KOPT-K1 (cell line): ENCODE results near the gene KIF16B.

Experiments used
- H3K27ac ChIP-seq: fragments of 200-600 bp; sonication (generic); 2 replicates; pipeline ENCODE4 v1.5.1; 2016; ENCODE audit warnings: antibody characterized with exemption, mild to moderate bottlenecking, low read depth, low read length; ENCODE audit not compliant: poor library complexity, severe bottlenecking
- H3K36me3 ChIP-seq: fragments of 200-600 bp; sonication (generic); 2 replicates; pipeline ENCODE4 v1.5.1; 2017; ENCODE audit warnings: antibody characterized with exemption, mild to moderate bottlenecking, low read length, moderate library complexity; ENCODE audit not compliant: insufficient read depth
- H3K9me3 ChIP-seq: fragments of 200-600 bp; sonication (generic); 2 replicates; pipeline ENCODE4 v1.5.1; 2017; ENCODE audit warnings: antibody characterized with exemption, low read length, mild to moderate bottlenecking; ENCODE audit not compliant: insufficient read depth, poor library complexity, severe bottlenecking

KIF16B gene

DNA sequence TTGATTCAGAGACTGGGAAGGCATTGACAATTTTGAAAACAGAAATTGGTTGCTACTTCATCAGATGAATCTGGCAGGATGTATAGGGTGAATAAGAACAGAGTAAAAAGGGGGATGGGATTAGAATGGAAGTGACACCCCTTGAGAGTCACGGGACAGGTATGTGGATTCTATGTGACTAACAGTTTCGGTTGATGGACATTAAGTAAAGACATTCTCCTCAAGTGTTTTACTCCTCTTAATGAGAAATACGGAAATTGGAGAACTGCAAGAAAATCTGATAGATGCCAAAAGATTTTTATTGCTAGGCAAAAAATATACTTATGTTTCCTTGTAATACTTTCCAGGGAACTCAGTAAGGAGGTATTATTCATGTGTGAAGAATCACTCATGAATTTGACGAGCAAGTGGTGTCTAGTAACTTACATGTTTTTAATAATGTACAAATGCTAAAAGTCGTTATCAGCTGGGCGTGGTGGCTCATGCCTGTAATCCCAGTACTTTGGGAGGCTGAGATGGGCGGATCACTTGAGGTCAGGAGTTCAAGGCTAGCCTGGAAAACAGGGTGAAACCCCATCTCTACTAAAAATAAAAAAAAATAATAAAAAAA, 135.8 kb downstream of the KIF16B start:
- Histone ChIP-seq H3K27ac (no peak overlapping the region), H3K9me3 (peaks cover 8% of the 10 kb centered on the region), H3K36me3 (no peaks in the 10 kb centered on the region)

DNA sequence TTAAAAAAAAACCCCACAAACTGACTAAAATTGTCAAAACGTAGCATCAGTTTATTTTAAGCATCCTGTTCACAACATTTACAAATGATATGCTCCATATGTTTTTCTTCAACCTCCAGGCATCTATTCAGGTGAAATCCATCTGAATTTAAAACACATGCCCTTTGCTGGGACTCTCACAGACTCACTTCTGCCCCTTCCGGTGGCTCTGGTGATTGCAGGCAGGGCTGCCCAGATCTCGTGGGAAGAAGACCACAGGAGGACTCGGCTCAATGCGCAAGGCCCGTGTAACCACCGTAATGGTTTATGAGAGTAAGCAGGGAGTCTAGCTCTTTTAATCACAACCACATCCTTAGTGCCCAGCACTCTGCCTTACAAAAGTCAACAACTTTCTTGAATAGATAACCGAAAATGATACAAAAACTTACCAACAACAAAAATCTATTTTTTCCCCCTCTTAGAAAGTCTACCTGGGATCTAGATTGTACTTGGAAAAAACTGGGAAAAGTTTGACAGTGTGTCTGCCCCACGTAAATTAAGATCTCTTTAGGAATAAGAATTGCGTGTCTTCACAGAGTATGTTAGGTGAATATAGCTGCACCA, 139.1 kb downstream of the KIF16B start:
- Histone ChIP-seq H3K9me3 (peaks cover under 1% of the 10 kb centered on the region), H3K27ac (no peak overlapping the region), H3K36me3 (no peaks in the 10 kb centered on the region)

DNA sequence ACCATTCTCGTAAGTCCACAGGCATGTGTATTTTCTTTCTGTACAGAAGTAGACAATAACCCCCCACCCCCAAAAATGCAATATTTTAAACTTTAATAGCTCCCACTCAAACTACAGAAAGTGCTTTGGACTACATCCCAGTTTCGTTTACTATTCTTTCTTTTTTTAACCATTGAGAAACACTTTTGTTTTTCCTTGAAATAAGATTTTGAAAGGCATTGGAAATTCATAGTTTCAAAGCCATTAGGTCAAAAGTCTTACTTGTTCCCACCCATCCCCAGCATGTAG, 140.0 kb downstream of the KIF16B start:
- no peaks in the 10 kb centered on the region for H3K36me3 ChIP-seq
- H3K9me3 ChIP-seq = no peaks in the 10 kb centered on the region
- no peak overlapping the region for H3K27ac ChIP-seq

DNA sequence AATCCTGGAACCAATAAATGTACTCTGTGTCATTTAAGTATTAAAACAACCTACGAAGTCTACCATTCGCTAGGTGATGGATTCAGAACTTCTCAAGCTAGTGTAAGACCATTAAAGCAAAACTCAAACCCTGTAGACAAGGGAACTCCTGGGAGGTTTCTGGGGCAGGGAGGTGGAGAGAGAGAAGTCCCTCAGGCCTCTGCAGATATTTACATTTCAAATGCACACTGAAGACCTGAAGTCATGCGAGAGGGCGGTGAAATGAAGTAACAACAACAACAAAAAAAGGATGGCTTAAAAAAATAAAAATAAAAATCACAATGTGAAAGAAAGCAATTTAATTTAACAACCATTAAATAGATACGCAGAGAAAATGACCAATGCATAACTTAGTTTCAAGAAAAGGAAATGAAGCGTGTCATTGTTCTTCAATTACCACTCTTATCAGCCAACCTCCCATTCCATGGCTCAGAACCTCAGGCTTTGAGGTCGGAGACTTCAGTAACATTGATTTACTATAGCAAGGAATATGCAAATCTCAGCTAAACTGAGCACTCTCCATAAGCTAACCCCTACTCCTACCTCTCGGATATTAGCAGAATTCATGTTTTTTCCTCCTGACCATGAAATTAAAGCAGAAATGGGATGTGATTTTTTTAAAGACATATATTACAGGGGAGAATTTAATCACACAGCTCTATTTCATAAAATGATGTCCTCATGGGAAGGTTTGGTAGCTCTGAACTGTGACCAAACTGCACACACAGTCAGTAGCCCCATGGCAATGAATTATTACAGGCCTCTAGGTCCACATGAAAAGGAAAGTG, 140.6 kb downstream of the KIF16B start:
- Histone ChIP-seq H3K27ac (no peak overlapping the region), H3K9me3 (no peaks in the 10 kb centered on the region), H3K36me3 (no peaks in the 10 kb centered on the region)

DNA sequence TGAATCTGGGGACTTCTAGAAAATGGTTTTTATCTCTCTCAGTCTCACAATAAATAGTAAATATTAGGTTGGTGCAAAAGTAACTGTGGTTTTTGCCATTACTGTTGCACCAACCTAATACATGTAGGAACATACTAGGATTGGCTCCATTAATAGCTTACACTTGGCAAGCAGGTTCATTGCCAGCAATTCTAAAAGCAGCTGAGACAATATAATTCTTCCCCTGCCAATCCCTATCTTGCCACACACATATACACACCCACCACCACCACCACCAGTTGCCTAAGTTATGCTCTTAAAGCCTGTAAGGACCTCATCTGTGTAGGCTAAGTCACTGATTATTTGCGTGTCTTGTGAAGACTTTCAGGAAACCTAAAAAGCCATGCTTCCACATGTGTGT, 145.1 kb downstream of the KIF16B start:
- H3K9me3 ChIP-seq = no peaks in the 10 kb centered on the region
- H3K36me3 ChIP-seq = no peaks in the 10 kb centered on the region
- no peak overlapping the region for H3K27ac ChIP-seq

DNA sequence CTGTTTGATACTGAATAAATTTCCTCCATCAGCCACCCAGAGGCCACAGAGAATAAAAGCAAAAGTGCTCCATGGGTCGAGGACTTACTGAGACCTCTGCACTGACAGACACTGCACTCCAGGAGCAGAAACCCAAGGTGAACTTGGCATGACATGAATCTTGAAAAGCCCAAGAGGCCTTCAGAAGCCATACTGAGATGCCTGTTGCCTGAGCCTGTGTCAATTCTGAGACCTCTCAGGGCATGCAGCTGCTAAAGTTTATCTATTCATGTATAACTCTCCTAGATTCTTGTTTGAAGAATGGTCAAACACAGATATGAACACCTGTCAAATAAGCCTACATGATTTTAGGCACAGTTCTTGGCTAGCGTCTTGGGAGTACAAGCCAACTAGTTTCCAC, 145.7 kb downstream of the KIF16B start:
- Histone ChIP-seq H3K36me3 (no peaks in the 10 kb centered on the region), H3K9me3 (no peaks in the 10 kb centered on the region)

DNA sequence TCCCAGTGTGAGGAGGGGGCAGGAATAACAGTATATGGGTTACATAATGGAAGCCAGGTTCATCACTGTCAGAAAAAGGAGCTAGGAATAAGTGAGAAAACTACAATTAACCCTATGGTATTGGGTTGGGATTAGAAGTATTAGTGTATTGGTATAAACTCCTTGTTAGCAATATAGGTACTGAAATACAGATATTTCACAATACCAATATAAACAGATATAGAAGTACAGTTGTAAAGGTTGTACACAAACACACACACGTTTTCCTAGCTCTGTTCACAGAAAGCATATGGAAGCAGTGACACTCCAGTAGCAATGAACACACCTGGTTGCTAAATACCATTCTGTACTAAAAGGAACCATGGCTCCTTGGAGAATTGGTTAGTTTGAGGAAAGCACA, 148.5 kb downstream of the KIF16B start:
- no peaks in the 10 kb centered on the region for H3K36me3 ChIP-seq
- no peak overlapping the region for H3K27ac ChIP-seq
- H3K9me3 ChIP-seq = no peaks in the 10 kb centered on the region

More for the DNA sequence above, 145.7 kb downstream of the KIF16B start:
- no peak overlapping the region for H3K27ac ChIP-seq

DNA sequence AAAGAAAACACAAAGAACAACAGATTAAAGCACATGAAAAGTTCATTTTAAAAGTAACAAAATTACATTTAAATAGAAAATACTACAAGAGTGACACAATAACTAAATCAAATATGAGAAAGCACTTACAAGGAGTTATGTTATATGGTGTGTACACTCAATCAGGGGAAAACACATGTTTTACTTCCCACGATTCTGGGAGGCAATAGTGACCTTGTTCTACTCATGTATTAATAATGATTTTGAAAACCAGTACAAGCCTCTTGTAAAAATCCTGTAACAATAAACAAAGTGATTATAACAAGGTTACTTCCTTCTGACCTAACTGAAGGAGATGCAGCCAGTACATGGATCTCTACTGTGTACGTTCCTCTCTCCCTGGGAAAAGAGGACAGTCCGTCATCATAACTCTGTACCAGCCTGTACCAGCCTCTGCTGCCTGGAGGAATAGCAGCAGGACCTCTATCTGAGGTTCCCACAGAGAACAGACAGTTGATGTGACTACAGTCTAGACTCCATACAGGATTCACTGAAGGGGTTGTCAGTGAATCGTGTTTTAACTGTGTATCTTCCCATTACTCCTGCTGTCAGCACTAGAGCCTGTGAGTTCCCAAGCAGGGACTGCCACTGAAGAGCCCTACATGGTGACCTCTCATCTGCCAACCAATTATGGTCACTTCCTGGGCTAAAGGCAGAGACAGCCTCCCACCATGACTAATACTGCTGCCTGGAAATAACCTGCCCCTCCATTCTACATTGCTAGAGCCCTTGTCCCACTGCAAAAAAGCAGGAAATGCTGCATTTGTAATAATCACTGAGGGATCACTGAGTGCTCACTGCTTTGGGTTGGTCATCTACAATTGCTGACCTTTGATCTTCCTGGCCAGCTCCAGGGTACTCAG, 149.7 kb downstream of the KIF16B start:
- Histone ChIP-seq H3K9me3 (no peaks in the 10 kb centered on the region), H3K36me3 (no peaks in the 10 kb centered on the region), H3K27ac (no peak overlapping the region)

DNA sequence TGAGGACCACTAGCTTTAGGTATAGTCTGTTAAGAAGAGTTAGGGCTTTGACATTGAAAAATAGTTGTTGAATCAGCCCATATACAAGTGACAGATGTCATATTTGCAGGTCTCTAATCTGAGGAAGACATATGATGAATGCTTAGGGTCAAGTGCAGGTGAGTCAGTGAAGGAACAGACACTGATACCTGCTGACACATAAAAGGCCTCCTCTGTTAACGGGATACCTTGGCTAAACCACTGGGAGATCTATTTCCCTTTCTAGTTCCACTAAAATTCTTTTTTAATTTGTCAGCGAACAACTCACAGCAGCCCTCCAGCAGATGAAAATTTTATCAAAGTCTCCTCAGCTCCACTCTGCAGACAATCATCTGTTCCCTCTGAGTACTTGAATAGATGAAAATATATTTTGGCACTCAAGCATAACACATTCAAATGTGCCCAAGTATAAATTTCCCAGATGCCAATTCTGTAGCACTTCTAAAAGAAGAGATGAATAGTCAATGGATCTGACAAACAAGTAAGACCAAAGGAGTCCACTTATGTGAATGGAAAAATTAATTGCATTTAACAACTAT, 154.0 kb downstream of the KIF16B start:
- H3K27ac ChIP-seq = no peak overlapping the region
- H3K36me3 ChIP-seq = no peaks in the 10 kb centered on the region
- H3K9me3 ChIP-seq = no peaks in the 10 kb centered on the region

DNA sequence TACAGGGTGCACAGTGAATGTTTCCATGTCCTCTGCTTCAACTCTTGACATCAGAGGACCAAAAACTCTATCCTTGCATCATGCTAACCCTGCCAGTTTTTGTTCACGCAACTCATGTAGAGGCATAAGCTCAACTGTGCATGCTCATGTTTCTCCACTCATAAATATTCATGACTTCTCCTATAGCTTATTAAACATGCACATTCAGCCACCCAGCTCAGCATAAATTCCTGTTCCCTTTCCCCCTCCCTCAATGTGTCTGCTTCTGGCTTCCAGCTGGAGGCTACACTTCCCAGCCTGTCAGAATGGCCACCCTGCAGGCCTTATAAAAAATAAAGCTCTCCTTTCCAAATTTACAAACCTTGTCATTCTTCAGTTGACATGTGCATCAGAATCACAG, 154.6 kb downstream of the KIF16B start:
- no peaks in the 10 kb centered on the region for H3K36me3 ChIP-seq
- no peaks in the 10 kb centered on the region for H3K9me3 ChIP-seq
- no peak overlapping the region for H3K27ac ChIP-seq

DNA sequence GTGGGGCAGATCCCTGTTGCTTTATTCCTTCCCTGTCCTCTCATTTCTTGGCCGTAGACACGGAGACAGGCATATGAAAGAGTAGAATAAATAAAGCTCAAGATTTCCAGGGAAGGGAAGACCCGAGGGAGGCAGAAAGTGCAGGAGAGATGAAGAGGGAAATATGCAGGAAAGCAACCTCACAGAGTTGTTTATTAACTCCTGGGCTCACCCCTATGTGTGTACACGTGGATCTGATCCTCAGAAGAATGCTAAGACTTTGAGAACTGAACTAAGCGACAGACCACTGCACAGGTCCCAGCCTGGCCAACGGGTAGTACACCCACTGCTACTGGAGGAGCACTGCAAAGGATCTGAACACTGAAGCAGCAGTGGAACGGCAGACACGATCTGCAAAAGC, 156.2 kb downstream of the KIF16B start:
- H3K27ac ChIP-seq = no peak overlapping the region
- no peaks in the 10 kb centered on the region for H3K36me3 ChIP-seq
- H3K9me3 ChIP-seq = no peaks in the 10 kb centered on the region

DNA sequence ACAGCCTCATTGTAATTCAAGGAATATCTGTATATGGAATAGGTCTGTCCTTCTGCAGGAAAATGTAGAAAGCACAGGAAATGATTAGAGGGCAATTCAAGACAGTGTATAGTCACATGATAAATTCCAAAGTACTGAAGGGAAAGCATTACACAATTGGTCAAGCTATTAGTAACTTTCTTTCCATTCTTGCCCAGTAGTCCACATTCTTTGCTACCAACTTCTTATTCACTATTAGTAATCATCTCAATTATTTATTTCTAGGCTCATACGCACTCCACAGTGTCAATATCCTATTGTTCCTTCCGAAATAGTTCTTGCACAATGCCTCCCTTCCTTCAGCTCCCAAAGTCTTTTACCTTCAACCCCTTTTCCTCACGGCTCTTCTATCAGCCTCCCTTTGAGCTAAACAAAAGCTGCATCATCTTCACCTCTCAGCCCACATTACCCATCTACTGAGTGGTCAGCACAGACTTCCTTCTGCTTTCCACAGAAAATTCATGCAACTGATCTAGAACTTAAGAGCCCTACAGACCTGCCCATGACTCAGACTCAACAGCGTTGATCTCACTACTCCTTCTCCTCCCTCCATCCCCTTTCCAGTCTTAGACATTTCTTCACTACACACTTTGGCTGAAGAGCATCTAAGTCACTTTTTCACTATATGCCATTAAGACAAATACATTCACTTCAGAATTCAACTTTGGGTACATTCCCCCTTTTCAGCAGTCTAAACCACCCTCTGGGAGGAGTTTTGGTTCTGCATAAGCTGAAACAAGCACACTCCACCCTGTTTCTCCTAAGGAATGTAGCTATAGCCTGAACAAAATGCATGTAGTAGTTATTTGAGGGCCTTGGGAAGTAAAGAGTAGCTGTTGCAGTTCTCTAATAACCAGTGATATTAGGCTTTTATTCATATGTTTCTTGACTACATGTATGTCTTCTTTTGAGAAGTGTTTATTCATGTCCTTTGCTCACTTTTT, 157.9 kb downstream of the KIF16B start:
- H3K9me3 ChIP-seq = no peaks in the 10 kb centered on the region
- no peak overlapping the region for H3K27ac ChIP-seq
- H3K36me3 ChIP-seq = no peaks in the 10 kb centered on the region

DNA sequence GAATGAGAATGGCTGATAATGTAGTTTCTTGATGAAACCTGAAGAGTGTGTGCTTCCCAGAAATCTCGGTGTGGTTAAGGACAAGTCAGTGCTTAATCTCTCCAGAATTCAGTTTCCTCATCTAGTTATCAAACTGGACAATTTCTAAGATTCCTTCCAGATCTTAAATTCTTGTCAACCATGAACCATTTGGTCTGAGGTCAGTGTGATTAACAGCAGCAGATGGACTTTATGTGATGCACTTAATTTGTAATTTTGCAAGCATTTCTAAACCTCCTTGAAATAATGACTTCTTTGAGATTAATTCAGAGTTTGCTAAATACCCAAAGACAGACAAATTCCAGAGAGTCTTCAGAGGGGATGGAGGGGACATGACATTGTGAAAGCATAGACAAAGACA, 160.3 kb downstream of the KIF16B start:
- Histone ChIP-seq H3K27ac (no peak overlapping the region), H3K36me3 (no peaks in the 10 kb centered on the region), H3K9me3 (no peaks in the 10 kb centered on the region)

DNA sequence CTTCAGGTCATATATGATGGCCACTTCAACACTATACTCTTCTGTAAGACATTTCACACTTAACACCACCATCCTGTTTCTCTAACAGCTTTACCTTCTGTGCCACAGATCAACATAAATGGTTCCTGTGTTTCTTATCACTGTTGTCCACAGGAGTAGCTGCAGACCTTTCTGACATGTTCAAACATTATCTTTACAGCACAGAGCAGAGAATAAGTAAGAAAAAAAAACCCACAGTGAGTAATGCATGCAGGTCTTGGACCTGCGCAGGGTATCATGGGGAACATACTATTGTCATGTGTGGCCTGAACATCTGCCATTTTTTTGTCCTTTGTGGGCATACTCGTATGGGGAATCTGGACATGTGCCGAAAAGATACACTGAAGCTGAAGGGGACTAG, 161.9 kb downstream of the KIF16B start:
- H3K9me3 ChIP-seq = no peaks in the 10 kb centered on the region
- no peak overlapping the region for H3K27ac ChIP-seq
- H3K36me3 ChIP-seq = no peaks in the 10 kb centered on the region
